Suppressor macrophage treated with lipopolysaccharide for 4 hours (primary cell): ENCODE measurements around the gene TRIM7.
A peak's percentile ranks its signal among the peaks of the same experiment; 100 is the strongest.
"Not testable (repeated sequence)": the region's sequence is repeated elsewhere in the genome, so short reads cannot be mapped to it uniquely, and the experiment has no call there.

Experiments
- DNase-seq: peaks from one replicate; pipeline ENCODE4 v3.0.0-alpha.2; 2020

The TRIM7 gene

DNA sequence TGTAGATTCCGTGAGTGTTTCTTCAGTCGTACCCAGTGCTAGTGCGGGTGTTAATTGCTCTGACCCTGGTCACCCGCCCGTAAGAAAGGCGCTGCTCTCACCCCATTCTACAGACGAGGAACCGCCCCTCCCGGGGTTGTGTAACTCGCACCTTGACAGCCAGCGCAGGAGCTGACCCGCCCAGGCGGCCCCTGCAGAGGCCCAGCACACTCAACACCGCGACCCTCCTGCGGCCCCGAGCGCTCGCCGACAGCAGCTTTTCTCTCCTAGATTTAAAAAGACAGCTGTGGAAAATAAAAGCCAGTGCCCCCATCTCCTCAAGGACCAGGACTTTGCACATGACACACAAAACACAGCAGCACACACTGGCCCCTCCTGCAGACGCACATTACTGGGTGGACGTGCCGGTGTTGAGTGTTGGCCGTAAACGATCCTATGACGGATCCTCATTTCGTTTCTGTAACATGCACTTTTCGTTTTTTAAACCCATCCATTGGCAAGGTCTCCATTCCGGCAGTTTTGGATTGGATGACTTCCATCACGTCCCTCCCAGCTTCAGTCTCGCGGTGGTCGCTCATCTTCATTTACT, 34.7 kb downstream of the TRIM7 start:
- DNase-seq: no peak

DNA sequence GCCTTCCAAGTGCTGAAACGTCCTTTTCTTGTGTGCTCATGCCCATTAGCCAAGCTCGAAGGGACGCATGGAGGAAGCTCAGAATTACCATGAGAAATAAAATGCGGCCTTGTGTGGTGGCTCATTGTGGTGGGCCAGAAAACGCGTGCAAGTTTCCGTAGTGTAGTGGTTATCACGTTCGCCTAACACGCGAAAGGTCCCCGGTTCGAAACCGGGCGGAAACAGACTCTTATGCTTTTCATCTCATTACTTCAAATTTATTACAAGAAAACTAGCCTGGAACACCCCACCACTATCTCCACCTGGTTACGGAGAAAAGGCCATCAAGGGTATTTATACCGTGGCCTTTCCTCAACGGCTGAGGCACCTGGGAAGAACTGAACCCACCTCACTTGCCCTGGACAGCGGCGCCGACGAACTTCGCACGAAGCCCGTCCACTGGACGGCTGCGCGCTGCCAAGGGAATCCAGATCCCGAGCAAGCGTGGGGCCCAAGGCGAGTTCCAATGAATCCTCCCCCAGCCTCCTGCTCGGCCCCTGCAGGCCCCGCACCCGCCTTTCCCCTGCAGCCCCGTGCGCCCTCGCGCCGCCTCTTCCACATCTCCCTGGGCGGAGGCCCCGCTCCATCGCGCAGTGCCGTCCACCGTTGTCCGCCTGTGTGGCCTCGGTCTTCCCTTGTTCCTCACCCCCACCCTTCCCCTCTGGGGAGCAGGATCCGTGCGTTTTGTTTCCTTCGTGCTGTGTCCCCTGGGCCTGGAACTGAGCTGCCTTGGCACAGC, 35.3 kb downstream of the TRIM7 start:
- DNase-seq: peak; percentile 48

DNA sequence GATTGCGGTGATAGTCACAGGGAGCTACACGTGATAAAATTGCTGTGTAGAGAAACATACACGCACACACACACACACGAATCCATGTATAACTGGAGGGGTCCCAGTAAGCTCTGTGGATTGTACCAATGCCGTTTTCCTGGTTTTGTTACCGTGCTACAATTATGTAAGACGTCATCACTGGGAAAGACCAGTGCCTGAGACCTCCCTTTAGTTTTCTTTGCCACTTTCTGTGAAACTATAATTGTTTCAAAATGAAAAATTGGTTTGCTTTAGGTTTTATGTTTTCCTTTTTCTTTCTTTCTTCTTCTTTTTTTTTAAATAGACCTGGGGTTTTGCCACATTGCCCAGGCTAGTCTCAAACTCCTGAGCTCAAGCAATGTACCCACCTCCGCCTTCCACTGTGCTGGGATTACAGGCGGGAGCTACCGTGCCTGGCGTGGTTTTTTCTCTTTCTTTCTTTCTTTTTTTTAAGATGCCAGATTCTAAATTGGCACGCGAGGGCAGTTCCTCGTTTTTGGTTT, 36.3 kb downstream of the TRIM7 start:
- no peak for DNase-seq

GRCh38 chr5:181167814-181168488, 37.0 kb downstream of the TRIM7 start:
- no peak for DNase-seq

DNA sequence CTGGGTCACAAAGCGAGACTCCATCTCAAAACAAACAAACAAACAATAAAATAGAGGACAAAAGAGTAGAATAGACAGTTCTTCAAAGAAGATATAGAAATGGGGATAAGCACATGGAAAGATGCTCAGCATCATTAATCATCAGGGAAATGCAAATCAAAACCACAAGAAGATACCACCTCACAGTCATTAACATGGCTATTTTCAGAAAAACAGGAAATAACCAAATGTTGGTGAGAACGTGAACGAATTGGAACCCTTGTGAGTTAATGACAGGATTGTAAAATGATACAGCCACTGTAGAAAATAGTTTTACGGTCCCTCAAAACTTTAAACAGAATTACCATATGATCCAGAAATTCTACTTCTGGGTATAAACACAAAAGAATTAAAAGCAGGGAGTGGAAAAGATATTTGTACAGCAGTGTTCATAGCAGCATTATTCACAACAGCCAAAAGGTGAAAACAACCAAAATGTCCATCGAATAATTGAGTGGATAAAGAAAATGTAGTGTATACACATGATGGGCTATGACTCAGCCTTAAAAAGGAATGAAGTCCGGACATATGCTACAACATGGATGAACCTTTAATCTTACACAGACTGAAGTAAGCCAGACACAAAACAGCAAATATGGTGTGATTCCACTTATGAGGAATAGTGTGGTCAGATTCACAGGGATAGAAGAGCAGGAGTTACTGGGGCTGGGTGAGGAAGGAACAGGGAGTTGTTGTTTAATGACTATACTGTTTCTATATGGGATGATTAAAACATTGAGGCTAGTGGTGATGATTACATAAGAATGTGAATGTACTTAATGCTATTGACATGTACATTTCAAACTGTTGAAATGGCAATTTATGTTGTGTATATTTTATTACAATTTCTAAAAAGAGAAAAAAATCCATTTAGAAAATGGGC, 37.9 kb downstream of the TRIM7 start:
- no peak for DNase-seq

DNA sequence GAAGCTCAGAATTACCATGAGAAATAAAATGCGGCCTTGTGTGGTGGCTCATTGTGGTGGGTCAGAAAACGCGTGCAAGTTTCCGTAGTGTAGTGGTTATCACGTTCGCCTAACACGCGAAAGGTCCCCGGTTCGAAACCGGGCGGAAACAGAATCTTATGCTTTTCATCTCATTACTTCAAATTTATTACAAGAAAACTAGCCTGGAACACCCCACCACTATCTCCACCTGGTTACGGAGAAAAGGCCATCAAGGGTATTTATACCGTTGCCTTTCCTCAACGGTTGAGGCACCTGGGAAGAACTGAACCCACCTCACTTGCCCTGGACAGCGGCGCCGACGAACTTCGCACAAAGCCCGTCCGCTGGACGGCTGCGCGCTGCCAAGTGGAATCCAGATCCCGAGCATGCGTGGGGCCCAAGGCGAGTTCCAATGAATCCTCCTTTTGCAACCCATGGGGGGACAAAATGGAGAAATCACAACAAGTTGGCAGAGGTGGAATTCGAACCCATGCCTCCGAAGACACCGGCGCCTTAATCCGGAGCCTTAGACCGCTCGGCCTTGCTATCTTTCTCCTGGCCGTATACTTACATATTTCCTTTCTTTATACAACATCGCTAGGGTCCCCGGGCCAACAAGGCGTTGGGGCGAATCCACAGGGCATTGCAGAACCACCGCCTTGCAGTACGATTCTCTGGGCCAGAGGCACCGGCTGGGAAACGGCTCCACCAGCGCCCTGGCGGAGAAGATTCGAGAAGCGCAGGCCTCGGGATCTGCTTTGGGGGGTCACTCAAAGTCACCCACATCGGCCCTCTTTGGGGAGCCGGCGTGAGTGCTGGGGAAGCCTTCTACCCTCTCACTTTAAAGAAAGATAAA, 40.7 kb downstream of the TRIM7 start:
- no peak for DNase-seq

GRCh38 chr5:181163487-181164075, 41.4 kb downstream of the TRIM7 start:
- DNase-seq: peak; percentile 15

- no peak for DNase-seq
Measured at GRCh38 chr5:181161534-181162175, 43.3 kb downstream of the TRIM7 start.

- not testable (repeated sequence) for DNase-seq
Measured at GRCh38 chr5:181160755-181161533, 44.1 kb downstream of the TRIM7 start.

GRCh38 chr5:181160152-181160754, 44.7 kb downstream of the TRIM7 start:
- DNase-seq: peak; percentile 21

DNA sequence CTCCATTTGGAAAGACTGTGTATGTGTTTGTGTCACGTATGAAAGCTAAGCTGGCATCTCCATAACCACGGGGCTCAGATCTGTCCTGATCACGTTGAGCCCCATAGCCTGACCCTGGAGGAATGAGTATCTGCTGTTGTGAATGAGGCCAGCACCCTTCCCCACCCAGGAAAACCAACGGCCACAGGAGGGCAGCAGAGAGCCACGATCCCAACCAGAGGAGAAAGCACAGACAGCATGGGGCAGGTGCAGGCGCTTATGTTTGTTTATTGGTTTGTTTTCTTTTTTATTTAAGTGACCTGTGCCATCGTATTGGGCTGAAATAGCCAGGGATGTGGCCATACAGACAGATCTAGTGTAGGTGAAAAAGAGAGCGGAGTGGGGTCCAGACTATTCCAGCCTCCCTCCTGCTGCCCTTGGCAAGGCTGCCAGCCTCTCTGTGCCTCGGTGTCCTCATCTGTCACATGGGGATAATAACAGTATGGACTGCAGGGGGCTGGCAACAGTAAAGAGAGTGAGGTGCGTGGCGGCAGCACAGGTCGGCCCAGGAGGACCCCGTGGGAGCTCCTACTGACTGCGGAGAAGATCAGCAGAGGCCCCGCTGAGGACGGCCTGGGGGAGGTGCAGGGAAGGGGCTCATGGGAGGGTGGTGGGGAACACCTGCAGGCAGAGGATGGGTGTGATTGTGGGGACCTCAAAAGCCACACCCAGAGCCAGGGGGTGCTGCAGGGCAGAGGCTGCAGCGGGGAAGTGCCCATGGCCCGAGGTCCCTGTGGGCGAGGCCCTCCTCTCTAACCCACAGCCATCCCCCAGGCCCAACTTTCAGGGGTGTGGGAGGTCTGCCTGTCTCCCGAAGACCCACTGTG, 45.5 kb downstream of the TRIM7 start:
- DNase-seq: peak; percentile 89

- DNase-seq: no peak
Measured at GRCh38 chr5:181158869-181159268, 46.1 kb downstream of the TRIM7 start.

DNA sequence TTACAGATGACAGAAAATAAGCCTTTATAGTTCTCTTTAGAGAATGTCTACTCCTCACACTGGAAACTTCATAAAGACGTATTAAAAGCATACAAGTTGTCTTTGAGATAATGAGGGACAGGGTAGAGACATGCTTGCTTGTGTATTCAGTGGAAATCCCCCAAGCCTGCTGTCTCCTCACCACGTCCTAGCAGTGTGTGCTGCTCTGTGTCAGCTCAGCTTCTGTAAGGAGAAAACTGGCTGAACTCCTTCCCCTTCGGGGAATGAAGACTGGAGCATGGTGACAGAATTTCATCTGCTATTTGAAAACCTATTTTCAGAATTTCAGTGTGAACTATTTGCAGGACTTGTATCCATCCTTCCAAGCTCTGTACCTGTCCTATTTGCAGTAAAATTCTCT, 48.2 kb downstream of the TRIM7 start:
- DNase-seq: no peak

- DNase-seq: peak; percentile 19
Measured at GRCh38 chr5:181153814-181154213, 51.2 kb downstream of the TRIM7 start.

- DNase-seq: no peak
Measured at GRCh38 chr5:181152406-181152805, 52.6 kb downstream of the TRIM7 start.

DNA sequence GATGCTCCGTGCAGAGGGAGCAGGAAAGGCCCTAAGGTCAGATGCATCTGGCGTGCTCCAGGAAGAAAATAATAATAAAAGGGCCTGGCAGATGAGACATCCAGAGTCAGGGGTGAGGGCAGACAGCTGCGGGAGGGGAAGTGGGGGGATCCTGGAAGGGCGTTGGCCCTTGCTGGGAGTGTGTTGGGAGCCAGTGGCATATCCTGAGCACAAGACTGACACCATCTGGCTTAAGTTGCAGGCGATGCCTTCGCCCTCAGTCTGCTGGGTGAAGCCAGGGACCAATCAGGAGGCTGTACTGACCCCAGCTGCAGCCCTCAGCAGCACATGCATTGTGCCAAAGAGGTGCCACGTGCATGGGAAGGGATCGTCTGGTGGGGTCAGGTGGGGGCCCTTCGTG, 53.9 kb downstream of the TRIM7 start:
- no peak for DNase-seq

GRCh38 chr5:181149806-181150733, 54.9 kb downstream of the TRIM7 start:
- DNase-seq: no peak
